Erythroblast (primary cell): Measurements from ENCODE around the gene SLC35A3.
"Not testable (repeated sequence)": the region's sequence is repeated elsewhere in the genome, so short reads cannot be mapped to it uniquely, and the experiment has no call there.

Experiments used
- DNase-seq, 2 experiments: peaks; one replicate each; lab custom pipeline; 2025; lab: John Stamatoyannopoulos, UW
- GATA1 ChIP-seq: IDR thresholded peaks from 2 replicates; pipeline ENCODE4 v1.6.1; 2011; ENCODE audit warnings: low read depth, mild to moderate bottlenecking, control low read depth, low read length, moderate library complexity
- POLR2A ChIP-seq: IDR thresholded peaks from 2 replicates; pipeline ENCODE4 v1.6.1; 2011; ENCODE audit warnings: mild to moderate bottlenecking, low read length

The SLC35A3 gene

DNA sequence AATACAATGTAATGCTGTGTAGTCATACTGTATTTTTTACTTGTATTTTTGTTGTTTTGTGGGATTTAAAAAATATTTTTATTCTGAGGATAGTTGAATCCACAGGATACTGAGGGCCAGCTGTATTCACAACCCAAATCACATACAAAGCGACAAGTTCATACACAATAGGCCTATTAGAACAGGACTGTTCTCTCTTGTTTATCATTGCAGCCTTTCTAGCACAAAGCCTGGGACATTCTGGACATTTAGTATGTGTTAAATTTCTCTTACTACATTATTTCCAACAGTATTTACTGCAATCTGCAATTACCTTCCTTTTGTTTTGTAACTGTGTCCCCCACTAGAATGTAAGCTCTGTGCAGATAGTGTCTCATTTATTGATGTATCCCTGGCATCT, 65.4 kb downstream of the SLC35A3 start:
- TF ChIP-seq GATA1 (no peak), POLR2A (no peak)
- no peak for DNase-seq

DNA sequence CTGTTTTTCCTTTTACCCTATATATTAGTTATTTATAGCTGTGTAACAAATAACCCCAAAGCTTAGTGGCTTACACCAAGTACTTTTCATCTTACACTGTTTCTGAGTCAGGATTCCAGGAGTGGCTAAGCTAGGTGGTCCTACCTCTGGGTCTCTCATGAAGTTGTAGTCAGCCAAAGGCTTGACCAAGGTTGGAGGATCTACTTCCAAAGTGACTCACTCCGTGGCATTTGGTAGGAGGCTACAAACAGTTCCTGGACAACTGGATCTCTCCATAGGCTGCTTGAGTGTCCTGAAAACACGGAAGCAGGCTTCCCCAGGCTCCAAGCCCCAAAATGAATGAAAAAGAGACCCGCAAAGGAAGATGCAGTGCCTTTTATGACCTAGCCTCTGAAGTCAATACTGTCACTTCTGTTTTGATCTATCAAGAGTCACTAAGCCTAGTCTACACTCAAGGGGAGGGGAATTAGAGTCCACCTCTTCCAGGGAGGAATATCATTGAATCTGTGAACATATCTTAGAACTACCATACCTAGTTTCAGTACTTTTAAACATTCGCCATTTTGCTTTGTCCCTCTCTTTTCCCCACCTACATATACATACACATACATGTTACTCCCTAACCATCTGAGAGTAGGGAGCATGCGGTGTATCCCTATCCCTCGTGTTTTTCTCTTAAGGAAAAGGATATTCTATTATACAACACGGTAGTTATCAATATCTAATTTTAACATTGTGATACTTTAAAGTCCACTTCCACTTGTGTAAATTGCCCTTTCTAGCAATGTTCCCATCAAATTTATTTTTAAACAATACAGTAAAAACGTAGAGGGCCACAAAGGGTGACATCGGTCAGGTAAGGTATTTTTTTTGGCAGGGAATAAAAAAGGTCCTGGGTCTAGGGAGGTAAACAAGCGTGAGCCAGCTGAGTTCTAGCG, 67.2 kb downstream of the SLC35A3 start:
- no peak for TF ChIP-seq GATA1
- TF ChIP-seq POLR2A, result no peak

DNA sequence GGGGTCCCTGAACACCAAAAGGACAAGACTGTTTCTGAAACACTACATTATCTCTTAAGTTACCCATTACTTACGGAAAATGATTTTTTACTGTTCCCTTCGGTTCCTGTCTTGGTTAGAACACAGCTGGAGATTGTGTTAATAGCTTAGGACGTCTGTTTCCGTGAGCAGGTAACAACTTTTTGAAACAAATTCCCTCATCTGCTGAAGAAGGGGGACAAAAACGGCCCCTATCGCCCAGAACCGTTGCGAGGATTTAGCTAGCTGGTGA, 67.8 kb downstream of the SLC35A3 start:
- no peak for TF ChIP-seq POLR2A
- no peak for TF ChIP-seq GATA1

More for the DNA sequence above, 67.2 kb downstream of the SLC35A3 start:
- DNase-seq, result peak; percentile 54 to 65

DNA sequence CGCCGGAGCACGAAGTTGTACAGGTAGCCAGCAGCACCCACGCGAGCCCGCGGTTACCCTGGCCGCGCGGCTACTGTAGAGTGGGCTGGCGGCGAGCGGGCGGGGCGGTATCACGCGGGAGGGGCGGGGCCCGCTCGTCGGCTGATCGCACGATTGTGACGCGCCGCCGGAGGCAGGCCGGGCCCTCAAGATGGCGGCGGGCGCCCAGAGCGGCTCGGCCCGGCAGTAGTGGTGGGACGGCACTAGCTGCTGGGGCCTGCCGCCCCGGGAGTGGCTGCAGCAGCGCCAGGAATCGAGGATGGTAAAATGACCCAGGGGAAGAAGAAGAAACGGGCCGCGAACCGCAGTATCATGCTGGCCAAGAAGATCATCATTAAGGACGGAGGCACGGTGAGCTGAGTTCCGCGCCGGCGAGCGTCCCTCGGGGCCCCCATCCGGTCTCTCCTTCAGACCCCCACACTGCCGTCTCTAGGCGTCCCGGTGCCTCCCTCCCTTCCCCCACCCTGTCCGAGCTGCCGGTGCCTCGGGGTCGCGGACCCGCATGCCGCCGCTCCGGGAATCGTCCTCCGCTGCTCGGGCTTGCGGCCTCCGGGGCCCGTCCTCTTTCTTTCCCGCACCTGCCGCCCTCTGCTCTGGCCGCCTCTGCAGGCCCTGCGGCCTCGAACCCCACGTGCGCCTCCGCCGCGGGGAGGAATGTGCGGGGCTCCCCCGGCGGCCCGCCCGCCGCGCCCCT, 68.3 kb downstream of the SLC35A3 start:
- peak; percentile 94 to 97 for DNase-seq
- no peak for TF ChIP-seq GATA1
- TF ChIP-seq POLR2A, result peak; percentile 98

More for the DNA sequence above, 67.8 kb downstream of the SLC35A3 start:
- no peak for DNase-seq

DNA sequence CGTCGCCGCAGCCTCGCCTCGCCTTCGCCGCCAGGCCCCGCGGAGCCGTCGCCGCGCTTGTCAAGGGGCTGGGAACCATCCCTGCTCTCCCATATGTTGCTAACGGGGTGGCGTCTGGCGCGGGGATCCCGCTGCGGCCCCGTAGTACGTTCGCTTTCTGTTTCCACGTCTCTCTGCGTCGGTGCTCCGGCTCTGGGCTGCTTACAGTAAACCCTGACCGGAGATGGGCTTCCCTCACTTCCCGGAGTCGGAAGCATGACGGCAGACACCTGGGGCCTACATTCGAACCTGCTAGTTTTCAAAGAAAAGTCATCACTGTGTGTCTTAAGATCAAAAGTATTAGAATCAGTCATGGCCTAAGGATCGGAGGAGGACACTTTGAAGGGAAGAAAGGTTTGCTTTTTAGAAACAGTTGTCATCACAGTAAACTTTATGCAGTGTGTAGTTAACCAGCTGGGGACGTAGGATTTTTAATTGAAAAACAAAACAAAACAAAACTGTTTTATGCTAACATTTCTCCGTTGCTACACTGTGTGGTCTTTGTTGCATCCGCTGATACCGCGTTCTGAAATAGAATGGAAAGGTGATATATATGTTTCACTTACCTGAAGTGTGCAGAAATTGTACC, 69.0 kb downstream of the SLC35A3 start:
- no peak for TF ChIP-seq GATA1
- no peak for TF ChIP-seq POLR2A
- DNase-seq, result peak; percentile 81 to 88

DNA sequence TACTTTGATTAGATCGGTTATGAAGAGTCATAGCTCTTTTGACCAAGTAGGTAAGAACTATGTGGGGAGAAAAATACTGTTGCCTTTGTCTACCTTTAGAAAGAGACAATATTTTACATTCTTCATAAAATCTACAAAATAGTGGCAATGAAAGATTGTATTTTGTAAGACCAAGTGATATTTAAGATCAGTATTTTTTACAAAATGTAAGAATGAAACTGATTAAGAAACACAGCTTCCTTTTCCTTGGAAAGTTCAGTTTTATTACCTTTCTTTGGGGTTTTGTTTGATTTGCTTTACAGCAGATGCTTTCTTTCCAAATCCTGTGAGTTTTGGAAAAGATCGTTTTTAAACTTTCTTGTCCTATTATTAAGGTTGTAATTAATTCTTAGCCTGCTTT, 69.8 kb downstream of the SLC35A3 start:
- no peak for TF ChIP-seq GATA1
- DNase-seq, result peak in 1 of 2 experiments; percentile 43

DNA sequence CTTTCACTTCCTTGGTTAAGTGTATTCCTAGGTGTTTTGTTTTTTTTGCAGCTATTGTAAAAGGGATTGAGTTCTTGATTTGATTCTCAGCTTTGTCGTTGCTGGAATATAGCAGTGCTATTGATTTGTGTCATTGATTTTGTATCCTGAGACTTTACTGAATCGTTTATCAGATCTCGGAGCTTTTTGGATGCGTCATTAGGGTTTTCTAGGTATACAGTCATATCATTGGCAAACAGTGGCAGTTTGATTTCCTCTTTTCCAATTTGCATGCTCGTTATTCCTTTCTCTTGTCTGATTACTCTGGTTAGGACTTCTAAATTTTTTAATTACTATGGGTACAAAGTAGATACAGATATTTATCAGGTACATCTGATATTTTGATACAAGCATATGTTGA, 75.4 kb downstream of the SLC35A3 start:
- no peak for DNase-seq
- no peak for TF ChIP-seq GATA1
- no peak for TF ChIP-seq POLR2A

DNA sequence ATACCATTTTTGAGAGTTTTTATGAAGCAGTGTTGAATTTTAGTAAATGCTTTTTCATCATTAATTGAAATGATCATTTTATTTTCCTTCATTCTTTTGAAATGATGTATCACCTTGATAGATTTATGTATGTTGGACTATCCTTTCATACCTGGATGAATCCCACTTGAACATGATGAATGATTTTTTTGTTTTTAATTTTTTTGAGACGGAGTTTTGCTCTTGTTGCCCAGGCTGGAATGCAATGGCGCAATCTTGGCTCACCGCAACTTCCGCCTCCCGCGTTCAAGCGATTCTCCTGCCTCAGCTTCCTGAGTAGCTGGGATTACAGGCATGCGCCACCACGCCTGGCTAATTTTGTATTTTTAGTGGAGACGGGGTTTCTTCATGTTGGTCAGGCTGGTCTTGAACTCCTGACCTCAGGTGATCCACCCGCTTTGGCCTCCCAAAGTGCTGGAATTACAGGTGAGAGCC, 77.5 kb downstream of the SLC35A3 start:
- DNase-seq, result not testable (repeated sequence)

DNA sequence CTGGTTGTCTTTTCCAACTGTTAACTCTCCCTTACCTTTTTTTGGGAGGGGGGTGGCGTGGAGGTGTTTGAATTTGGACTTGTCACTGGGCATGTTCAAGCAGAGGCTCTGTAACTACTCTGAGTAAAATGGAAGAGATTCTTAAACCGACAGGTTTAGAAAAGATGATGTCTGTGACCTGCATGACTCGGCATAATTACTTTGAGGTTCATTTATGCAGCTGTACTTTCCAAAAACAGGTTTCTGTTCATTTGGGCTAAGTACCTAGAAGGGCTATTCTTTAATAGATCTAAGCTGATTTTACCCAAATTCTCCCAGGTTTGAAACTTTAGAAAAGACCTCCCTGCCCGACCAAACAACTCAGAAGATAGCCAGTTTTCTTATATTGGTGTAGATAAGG, 80.3 kb downstream of the SLC35A3 start:
- DNase-seq, result peak; percentile 59 to 68
- TF ChIP-seq GATA1 (no peak), POLR2A (no peak)

DNA sequence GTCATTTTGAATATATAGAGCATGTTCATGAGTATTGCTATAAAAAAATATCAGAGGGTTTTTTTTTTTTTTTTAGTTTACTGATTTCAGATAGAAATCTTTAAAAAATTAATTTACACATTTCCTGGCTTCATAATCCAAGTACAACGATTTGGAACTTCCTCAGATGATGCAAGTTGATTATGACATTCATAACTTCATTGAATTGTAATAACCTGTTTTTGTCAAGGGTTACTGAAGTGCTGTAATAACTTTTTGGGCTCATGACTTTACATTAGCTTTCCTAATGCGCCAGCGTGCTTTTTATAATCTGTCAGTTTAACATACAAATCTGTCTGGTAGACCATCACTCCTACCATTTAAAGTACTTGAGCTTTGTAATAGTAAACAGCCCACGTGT, 81.6 kb downstream of the SLC35A3 start:
- no peak for DNase-seq
- TF ChIP-seq GATA1 (no peak), POLR2A (no peak)

DNA sequence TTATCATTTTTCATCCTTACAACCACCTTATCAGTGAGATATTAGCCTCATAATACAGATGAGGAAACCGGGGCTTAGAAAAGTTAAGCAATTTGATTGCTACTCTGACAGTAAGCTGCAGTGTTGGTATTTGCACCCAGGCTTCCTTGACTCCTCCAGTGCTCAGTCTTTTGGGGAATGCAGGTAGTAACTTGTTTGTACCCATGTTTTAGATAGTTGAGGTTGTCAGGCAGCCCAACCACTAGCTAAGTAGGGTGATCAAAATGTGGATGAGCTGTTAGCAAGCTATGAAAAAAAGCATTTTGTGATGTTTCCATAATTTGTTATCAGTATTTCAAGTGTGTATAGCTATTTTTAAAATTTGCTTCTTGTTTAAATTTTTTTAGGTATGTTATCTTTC, 82.1 kb downstream of the SLC35A3 start:
- DNase-seq, result peak in 1 of 2 experiments; percentile 3
- TF ChIP-seq GATA1 (no peak), POLR2A (no peak)

DNA sequence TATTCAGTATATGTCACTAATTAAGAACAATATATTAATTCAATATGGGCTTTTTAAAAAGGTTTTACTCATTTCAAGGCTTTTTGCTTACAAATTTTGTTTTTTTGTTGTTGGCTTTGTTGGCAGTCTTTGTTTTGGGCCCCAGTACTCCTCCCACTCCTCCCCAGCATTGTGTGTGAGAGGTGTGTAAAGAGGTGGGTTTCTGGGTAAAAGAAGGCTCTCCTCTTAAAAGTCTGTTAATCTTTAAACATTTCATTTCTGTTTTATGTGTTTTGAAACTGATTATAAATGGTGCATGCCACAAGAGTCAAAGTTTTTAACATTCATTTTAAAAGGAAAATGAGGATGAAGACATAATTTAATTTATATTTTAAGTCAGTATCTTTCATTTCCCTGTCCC, 83.3 kb downstream of the SLC35A3 start:
- no peak for DNase-seq
- no peak for TF ChIP-seq GATA1
- TF ChIP-seq POLR2A, result no peak

DNA sequence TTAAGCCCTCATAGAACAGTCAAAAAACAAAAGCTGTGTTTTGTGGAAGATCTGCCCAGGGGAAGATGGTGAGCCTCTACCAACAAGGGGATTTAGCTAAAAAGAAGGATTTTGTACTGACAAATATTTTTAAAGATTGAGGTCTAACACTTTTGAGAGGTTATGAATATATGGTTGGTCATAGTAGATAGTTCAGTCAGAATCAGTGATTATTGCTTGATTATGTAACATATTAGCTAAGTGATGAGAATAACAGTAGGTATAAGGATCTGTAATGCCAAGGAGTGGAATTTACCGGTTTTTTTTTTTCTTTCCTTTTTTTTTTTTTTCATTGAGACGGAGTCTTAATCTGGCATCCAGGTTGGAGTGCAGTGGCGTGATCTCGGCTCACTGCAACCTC, 83.9 kb downstream of the SLC35A3 start:
- no peak for DNase-seq
- TF ChIP-seq POLR2A (no peak), GATA1 (no peak)

DNA sequence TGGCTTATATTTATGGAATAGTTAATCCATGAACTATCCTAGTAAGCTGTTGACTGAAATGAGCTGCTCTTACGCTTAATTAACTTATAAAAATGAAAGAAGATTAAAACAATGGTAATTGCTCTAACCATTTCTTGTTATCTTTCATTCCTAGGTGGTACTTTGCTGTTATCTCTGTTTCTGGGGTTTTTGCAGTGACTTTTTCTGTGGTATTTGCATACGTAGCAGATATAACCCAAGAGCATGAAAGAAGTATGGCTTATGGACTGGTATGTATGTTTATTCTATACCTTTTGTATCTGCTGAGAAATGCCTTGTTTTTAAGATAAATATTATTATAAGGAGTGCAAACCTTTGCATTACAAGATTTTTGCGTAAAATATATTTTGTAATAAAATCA, 91.9 kb downstream of the SLC35A3 start:
- TF ChIP-seq POLR2A, result no peak
- TF ChIP-seq GATA1, result no peak
- DNase-seq, result peak in 1 of 2 experiments; percentile 35
